BJ (cell line): ENCODE results near the gene MINDY4B. TPM values are rescaled to one million over a fixed set of nuclear protein-coding genes. Genes with fewer than 3 reads are reported as not detected.

Source experiments
- CTCF ChIA-PET: fragments of 350-600 bp; formaldehyde crosslinking; extraction: SDS; loops from one replicate; lab custom pipeline; 2021; ENCODE audit warnings: antibody characterized with exemption, inconsistent platforms; lab: Yijun Ruan, JAX
- POLR2A ChIA-PET: fragments of 300-600 bp; sonication (Branson Sonifier 250); formaldehyde crosslinking; extraction: SDS; loops from one replicate; lab custom pipeline; 2021; ENCODE audit warnings: antibody characterized with exemption; lab: Charles Lee
- DNase-seq: peaks from one replicate; pipeline ENCODE4 v3.0.0-alpha.2; 2011; ENCODE audit warnings: low read depth
- H3K27me3 ChIP-seq: 2 replicates; pipeline ENCODE4 v1.6.0; 2011; ENCODE audit warnings: low read length; ENCODE audit not compliant: control insufficient read depth, insufficient read depth
- H3K36me3 ChIP-seq: 2 replicates; pipeline ENCODE4 v1.5.1; 2011; ENCODE audit warnings: low read length; ENCODE audit not compliant: control insufficient read depth, insufficient read depth
- H3K4me3 ChIP-seq: 2 replicates; pipeline ENCODE4 v1.5.1; 2011; ENCODE audit warnings: low read depth, mild to moderate bottlenecking, control low read depth, low read length
- CTCF ChIP-seq: IDR thresholded peaks from 2 replicates; pipeline ENCODE4 v1.5.1; 2011; ENCODE audit warnings: low read depth, mild to moderate bottlenecking, control low read depth, inconsistent platforms, low read length, moderate library complexity; ENCODE audit not compliant: insufficient read depth
- polyA minus RNA-seq: library from RNA; depleted of rRNA, polyadenylated mRNA; stranded (reverse); fragments of >200 nt; gene quantifications from 2 replicates; pipeline ENCODE4 v1.2.3, GENCODE V29; 2011; rRNA and poly(A)+ RNA removed
- polyA plus RNA-seq: library from polyadenylated mRNA; depleted of rRNA; stranded (reverse); fragments of >200 nt; gene quantifications from 2 replicates; pipeline ENCODE4 v1.2.3, GENCODE V29; 2011; rRNA removed

MINDY4B gene
- polyA plus RNA-seq (not detected in 2 replicates), polyA minus RNA-seq (not detected in 2 replicates)

GRCh38 chr3:150905339-150905738 is at the start of gene MINDY4B:
MINDY4B (minus strand) TSS chr3:150905439; CDS start chr3:150905439, 0 bp downstream.
- DNase-seq: no peak
- no peak within 1 kb of the TSS for H3K4me3 ChIP-seq
- H3K36me3 ChIP-seq: no peaks in the 10 kb centered on the region
- POLR2A ChIA-PET: no interaction called here
- no peaks in the 10 kb centered on the region for H3K27me3 ChIP-seq
- TF ChIP-seq CTCF: no peak
- CTCF ChIA-PET: no interaction called here

- DNase-seq: no peak
- POLR2A ChIA-PET: no interaction called here
- H3K36me3 ChIP-seq: no peaks in the 10 kb centered on the region
- no peak for TF ChIP-seq CTCF
- H3K27me3 ChIP-seq: no peaks in the 10 kb centered on the region; the same call in 1 of the 2 replicates
- CTCF ChIA-PET: interaction anchor here (1.4 kb wide), 1 partner anchor 26 kb away, joined by 4 read pairs; no protein-coding TSS in a partner anchor
- no peak overlapping the region for H3K4me3 ChIP-seq
Measured at GRCh38 chr3:150951923-150952322, 46.7 kb upstream of the MINDY4B start.

- ChIA-PET CTCF (no interaction called here), POLR2A (no interaction called here)
- no peak for DNase-seq
- TF ChIP-seq CTCF: no peak
- H3K4me3 ChIP-seq: no peak overlapping the region
- no peaks in the 10 kb centered on the region for H3K36me3 ChIP-seq
- no peaks in the 10 kb centered on the region; the same call in 1 of the 2 replicates for H3K27me3 ChIP-seq
Measured at GRCh38 chr3:150945226-150946032, 40.2 kb upstream of the MINDY4B start.

GRCh38 chr3:150942221-150942620 is 37.0 kb upstream of the MINDY4B start:
- H3K4me3 ChIP-seq: no peak overlapping the region
- CTCF ChIA-PET: no interaction called here
- peaks cover 2% of the 10 kb centered on the region; the same call in 1 of the 2 replicates for H3K27me3 ChIP-seq
- no peaks in the 10 kb centered on the region for H3K36me3 ChIP-seq
- POLR2A ChIA-PET: no interaction called here
- no peak for TF ChIP-seq CTCF
- no peak for DNase-seq

- no peak for DNase-seq
- Histone ChIP-seq H3K4me3 (no peak overlapping the region), H3K27me3 (peaks cover 2% of the 10 kb centered on the region; the same call in 1 of the 2 replicates), H3K36me3 (no peaks in the 10 kb centered on the region)
- POLR2A ChIA-PET: no interaction called here
- CTCF ChIA-PET: no interaction called here
- TF ChIP-seq CTCF: no peak
Measured at GRCh38 chr3:150936693-150937092, 31.5 kb upstream of the MINDY4B start.
